ENCODE measurements around the gene SH3BP4. TPM values are rescaled to one million over a fixed set of nuclear protein-coding genes. Genes with fewer than 3 reads are reported as not detected.

The SH3BP4 gene
- total and polyA plus RNA-seq, 10 of the 15 experiments (the other 5 are each of a cell fraction or from before 2014, with no cell fraction given): 0.03 to 0.36 TPM; not detected in 8

DNA sequence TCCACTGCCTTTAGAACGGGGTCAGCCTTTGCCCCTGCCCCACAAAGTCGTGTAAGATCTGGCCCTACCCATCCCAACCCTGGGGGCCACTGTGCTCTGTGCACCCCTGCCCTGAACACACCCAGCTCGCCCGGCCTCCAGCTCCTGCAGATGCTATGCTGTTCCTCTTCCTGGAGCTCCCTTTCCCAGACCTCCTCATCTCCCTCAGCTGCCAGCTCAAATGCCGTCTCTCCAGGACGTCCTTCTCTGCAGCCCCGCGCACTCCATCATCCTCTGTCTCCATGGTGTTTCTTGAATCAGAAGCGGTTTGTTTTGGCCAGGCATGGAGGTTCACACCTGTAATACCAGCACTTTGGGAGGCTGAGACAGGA lies 94.1 kb downstream of the SH3BP4 start:
- H3K4me1 ChIP-seq (ENCODE audit: control insufficient read depth, insufficient read depth, low read length): peaks cover 2% of the 10 kb centered on the region; the same call in 1 of the 2 replicates
- H3K9ac ChIP-seq (ENCODE audit: control insufficient read depth, insufficient read depth, low read length): no peak overlapping the region
- H4K20me1 ChIP-seq (ENCODE audit: control insufficient read depth, insufficient read depth): no peaks in the 10 kb centered on the region
- no TSS peak for BruUV-seq (replicated peaks)
- H3K4me3 ChIP-seq: no peak overlapping the region
- no peaks in the 10 kb centered on the region for H3K27me3 ChIP-seq (replicated peaks in 1 of 2; ENCODE audit: control insufficient read depth in 2 of 2, insufficient read depth in 2 of 2, low read length in 1 of 2)
- no peaks in the 10 kb centered on the region; the same call in 2 of the 3 replicates for H3K9me3 ChIP-seq (replicated peaks; ENCODE audit: control insufficient read depth, insufficient read depth, low read length)
- no peak for ATAC-seq
- ChIA-PET CTCF (no interaction called here), SMC1A (ENCODE audit: uncharacterized antibody, unreplicated experiment) (no interaction called here), RAD21 (ENCODE audit: unreplicated experiment) (no interaction called here), POLR2A (no interaction called here)
- intact Hi-C loops (cut with micrococcal nuclease; ENCODE audit: unreplicated experiment) (no loop called here), in situ Hi-C loops (cut with MboI) (no loop called here)
- H3K4me2 ChIP-seq (ENCODE audit: control insufficient read depth, insufficient read depth): no peak overlapping the region
- no peak for FAIRE-seq
- WGBS (ENCODE audit: insufficient coverage, insufficient replicate concordance, low lambda C conversion rate, missing lambda C conversion rate): 66% methylated on average over 9 of the region's 9 CpGs
- no peaks in the 10 kb centered on the region for H3K36me3 ChIP-seq (ENCODE audit: control insufficient read depth in 2 of 2, insufficient read depth in 2 of 2, low read length in 1 of 2)
- H3K79me2 ChIP-seq (ENCODE audit: control insufficient read depth, insufficient read depth, low read length): no peaks in the 10 kb centered on the region
- H3K27ac ChIP-seq (ENCODE audit: control insufficient read depth, insufficient read depth): no peak overlapping the region
- no peak for DNase-seq (ENCODE audit: low read depth, low spot score)
- no peak overlapping the region for H2AFZ ChIP-seq (ENCODE audit: control insufficient read depth, low read depth, low read length)
- TF ChIP-seq BMI1 (IDR thresholded peaks at IDR 0.05; ENCODE audit: borderline replicate concordance) (no peak), PAX5 (IDR thresholded peaks at IDR 0.05; ENCODE audit: borderline replicate concordance, low read depth, low read length) (no peak), SP1 (IDR thresholded peaks at IDR 0.05; ENCODE audit: low read depth, low read length) (no peak), PKNOX1 (IDR thresholded peaks at IDR 0.05) (no peak), GATAD2B (conservative IDR thresholded peaks at IDR 0.05; ENCODE audit: low read depth) (no peak), PML (IDR thresholded peaks at IDR 0.05; ENCODE audit: low read length) (no peak), RELB (IDR thresholded peaks at IDR 0.05; ENCODE audit: low read depth) (no peak), RCOR1 (conservative IDR thresholded peaks at IDR 0.05; ENCODE audit: low read depth, low read length) (no peak), YBX1 (IDR thresholded peaks at IDR 0.05) (no peak), NR2C1 (IDR thresholded peaks at IDR 0.05) (no peak), CBFB (IDR thresholded peaks at IDR 0.05; ENCODE audit: low read depth) (no peak), ZNF274 (IDR thresholded peaks at IDR 0.05; ENCODE audit: insufficient read depth, insufficient read length) (no peak)
- TF ChIP-seq, protein P1, sequence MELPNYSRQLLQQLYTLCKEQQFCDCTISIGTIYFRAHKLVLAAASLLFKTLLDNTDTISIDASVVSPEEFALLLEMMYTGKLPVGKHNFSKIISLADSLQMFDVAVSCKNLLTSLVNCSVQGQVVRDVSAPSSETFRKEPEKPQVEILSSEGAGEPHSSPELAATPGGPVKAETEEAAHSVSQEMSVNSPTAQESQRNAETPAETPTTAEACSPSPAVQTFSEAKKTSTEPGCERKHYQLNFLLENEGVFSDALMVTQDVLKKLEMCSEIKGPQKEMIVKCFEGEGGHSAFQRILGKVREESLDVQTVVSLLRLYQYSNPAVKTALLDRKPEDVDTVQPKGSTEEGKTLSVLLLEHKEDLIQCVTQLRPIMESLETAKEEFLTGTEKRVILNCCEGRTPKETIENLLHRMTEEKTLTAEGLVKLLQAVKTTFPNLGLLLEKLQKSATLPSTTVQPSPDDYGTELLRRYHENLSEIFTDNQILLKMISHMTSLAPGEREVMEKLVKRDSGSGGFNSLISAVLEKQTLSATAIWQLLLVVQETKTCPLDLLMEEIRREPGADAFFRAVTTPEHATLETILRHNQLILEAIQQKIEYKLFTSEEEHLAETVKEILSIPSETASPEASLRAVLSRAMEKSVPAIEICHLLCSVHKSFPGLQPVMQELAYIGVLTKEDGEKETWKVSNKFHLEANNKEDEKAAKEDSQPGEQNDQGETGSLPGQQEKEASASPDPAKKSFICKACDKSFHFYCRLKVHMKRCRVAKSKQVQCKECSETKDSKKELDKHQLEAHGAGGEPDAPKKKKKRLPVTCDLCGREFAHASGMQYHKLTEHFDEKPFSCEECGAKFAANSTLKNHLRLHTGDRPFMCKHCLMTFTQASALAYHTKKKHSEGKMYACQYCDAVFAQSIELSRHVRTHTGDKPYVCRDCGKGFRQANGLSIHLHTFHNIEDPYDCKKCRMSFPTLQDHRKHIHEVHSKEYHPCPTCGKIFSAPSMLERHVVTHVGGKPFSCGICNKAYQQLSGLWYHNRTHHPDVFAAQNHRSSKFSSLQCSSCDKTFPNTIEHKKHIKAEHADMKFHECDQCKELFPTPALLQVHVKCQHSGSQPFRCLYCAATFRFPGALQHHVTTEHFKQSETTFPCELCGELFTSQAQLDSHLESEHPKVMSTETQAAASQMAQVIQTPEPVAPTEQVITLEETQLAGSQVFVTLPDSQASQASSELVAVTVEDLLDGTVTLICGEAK (IDR thresholded peaks at IDR 0.05; ENCODE audit: borderline replicate concordance): no peak
- TF ChIP-seq, protein P2, sequence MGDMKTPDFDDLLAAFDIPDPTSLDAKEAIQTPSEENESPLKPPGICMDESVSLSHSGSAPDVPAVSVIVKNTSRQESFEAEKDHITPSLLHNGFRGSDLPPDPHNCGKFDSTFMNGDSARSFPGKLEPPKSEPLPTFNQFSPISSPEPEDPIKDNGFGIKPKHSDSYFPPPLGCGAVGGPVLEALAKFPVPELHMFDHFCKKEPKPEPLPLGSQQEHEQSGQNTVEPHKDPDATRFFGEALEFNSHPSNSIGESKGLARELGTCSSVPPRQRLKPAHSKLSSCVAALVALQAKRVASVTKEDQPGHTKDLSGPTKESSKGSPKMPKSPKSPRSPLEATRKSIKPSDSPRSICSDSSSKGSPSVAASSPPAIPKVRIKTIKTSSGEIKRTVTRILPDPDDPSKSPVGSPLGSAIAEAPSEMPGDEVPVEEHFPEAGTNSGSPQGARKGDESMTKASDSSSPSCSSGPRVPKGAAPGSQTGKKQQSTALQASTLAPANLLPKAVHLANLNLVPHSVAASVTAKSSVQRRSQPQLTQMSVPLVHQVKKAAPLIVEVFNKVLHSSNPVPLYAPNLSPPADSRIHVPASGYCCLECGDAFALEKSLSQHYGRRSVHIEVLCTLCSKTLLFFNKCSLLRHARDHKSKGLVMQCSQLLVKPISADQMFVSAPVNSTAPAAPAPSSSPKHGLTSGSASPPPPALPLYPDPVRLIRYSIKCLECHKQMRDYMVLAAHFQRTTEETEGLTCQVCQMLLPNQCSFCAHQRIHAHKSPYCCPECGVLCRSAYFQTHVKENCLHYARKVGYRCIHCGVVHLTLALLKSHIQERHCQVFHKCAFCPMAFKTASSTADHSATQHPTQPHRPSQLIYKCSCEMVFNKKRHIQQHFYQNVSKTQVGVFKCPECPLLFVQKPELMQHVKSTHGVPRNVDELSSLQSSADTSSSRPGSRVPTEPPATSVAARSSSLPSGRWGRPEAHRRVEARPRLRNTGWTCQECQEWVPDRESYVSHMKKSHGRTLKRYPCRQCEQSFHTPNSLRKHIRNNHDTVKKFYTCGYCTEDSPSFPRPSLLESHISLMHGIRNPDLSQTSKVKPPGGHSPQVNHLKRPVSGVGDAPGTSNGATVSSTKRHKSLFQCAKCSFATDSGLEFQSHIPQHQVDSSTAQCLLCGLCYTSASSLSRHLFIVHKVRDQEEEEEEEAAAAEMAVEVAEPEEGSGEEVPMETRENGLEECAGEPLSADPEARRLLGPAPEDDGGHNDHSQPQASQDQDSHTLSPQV (IDR thresholded peaks at IDR 0.05): no peak

All from GM12878 (cell line).